H9 (cell line): ENCODE measurements around the gene DSP. TPM values are rescaled to one million over a fixed set of nuclear protein-coding genes. Genes with fewer than 3 reads are reported as not detected.

Experiments used
- DNase-seq: peaks from one replicate; pipeline ENCODE4 v3.0.0-alpha.2; 2017
- H2AFZ ChIP-seq: one replicate; pipeline ENCODE4 v1.6.1; 2013; ENCODE audit warnings: mild to moderate bottlenecking, low read length, control low read depth, moderate library complexity
- H2AK5ac ChIP-seq: 2 replicates; pipeline ENCODE4 v1.6.1; 2013; ENCODE audit warnings: low read length, control low read depth, mixed read lengths; ENCODE audit not compliant: insufficient read length
- H2BK120ac ChIP-seq: one replicate; pipeline ENCODE4 v1.6.1; 2013; ENCODE audit warnings: low read depth, mild to moderate bottlenecking, low read length, control low read depth, inconsistent platforms; ENCODE audit not compliant: poor library complexity, severe bottlenecking
- H2BK12ac ChIP-seq: 2 replicates; pipeline ENCODE4 v1.6.1; 2013; ENCODE audit warnings: low read length, control low read depth, mixed read lengths, low read depth; ENCODE audit not compliant: insufficient read length
- H2BK15ac ChIP-seq: 2 replicates; pipeline ENCODE4 v1.6.1; 2013; ENCODE audit warnings: low read depth, low read length, control low read depth
- H2BK20ac ChIP-seq: one replicate; pipeline ENCODE4 v1.6.1; 2013; ENCODE audit warnings: low read depth, mild to moderate bottlenecking, low read length, control low read depth, inconsistent platforms; ENCODE audit not compliant: poor library complexity, severe bottlenecking
- H2BK5ac ChIP-seq: 2 replicates; pipeline ENCODE4 v1.6.1; 2013; ENCODE audit warnings: low read length, control low read depth, mixed read lengths; ENCODE audit not compliant: insufficient read length
- H3K14ac ChIP-seq: 2 replicates; pipeline ENCODE4 v1.6.1; 2013; ENCODE audit warnings: low read length, control low read depth; ENCODE audit not compliant: insufficient read depth
- H3K18ac ChIP-seq: 2 replicates; pipeline ENCODE4 v1.6.1; 2013; ENCODE audit warnings: low read depth, mild to moderate bottlenecking, mixed read lengths, low read length, control low read depth; ENCODE audit not compliant: insufficient read length
- H3K23ac ChIP-seq: 2 replicates; pipeline ENCODE4 v1.6.1; 2013; ENCODE audit warnings: low read length, control low read depth, mixed read lengths, low read depth; ENCODE audit not compliant: insufficient read length
- H3K23me2 ChIP-seq: 2 replicates; pipeline ENCODE4 v1.6.1; 2013; ENCODE audit warnings: low read depth, mild to moderate bottlenecking, mixed read lengths, low read length, control low read depth; ENCODE audit not compliant: insufficient read length, poor library complexity, severe bottlenecking
- H3K27ac ChIP-seq: 2 replicates; pipeline ENCODE4 v1.5.1; 2013; ENCODE audit warnings: low read length, control low read depth, mixed read lengths, low read depth; ENCODE audit not compliant: insufficient read length
- H3K27me3 ChIP-seq: 2 replicates; pipeline ENCODE4 v1.6.1; 2013; ENCODE audit warnings: low read length, control low read depth, inconsistent platforms; ENCODE audit not compliant: insufficient read depth
- H3K4ac ChIP-seq: 2 replicates; pipeline ENCODE4 v1.6.1; 2013; ENCODE audit warnings: low read depth, mild to moderate bottlenecking, control low read depth, inconsistent platforms, low read length, moderate library complexity
- H3K4me1 ChIP-seq: 2 replicates; pipeline ENCODE4 v1.6.1; 2013; ENCODE audit warnings: low read length, control low read depth, inconsistent platforms; ENCODE audit not compliant: insufficient read depth
- H3K4me2 ChIP-seq: 2 replicates; pipeline ENCODE4 v1.6.1; 2013; ENCODE audit warnings: low read length, control low read depth, mixed read lengths; ENCODE audit not compliant: insufficient read length, insufficient read depth
- H3K56ac ChIP-seq: 2 replicates; pipeline ENCODE4 v1.6.1; 2013; ENCODE audit warnings: low read depth, mild to moderate bottlenecking, mixed read lengths, low read length, control low read depth; ENCODE audit not compliant: insufficient read length
- H3K79me1 ChIP-seq: 2 replicates; pipeline ENCODE4 v1.6.1; 2013; ENCODE audit warnings: low read depth, mild to moderate bottlenecking, moderate library complexity, low read length, control low read depth, inconsistent platforms; ENCODE audit not compliant: insufficient read depth, poor library complexity, severe bottlenecking
- H3K79me2 ChIP-seq: 2 replicates; pipeline ENCODE4 v1.6.1; 2013; ENCODE audit warnings: low read length, control low read depth, inconsistent platforms; ENCODE audit not compliant: insufficient read depth
- H3K9ac ChIP-seq: 2 replicates; pipeline ENCODE4 v1.6.1; 2013; ENCODE audit warnings: low read length, control low read depth, mixed read lengths; ENCODE audit not compliant: insufficient read length; ENCODE audit errors: extremely low read depth
- H3K9me3 ChIP-seq: one replicate; pipeline ENCODE4 v1.6.1; 2013; ENCODE audit warnings: low read depth, low read length, inconsistent platforms; ENCODE audit not compliant: control insufficient read depth
- H3T11ph ChIP-seq: one replicate; pipeline ENCODE4 v1.6.1; 2013; ENCODE audit warnings: mild to moderate bottlenecking, low read length, control low read depth, inconsistent platforms
- H4K20me1 ChIP-seq: one replicate; pipeline ENCODE4 v1.6.1; 2013; ENCODE audit not compliant: control insufficient read depth, insufficient read length, insufficient read depth
- H4K5ac ChIP-seq: 2 replicates; pipeline ENCODE4 v1.6.1; 2013; ENCODE audit warnings: low read depth, mild to moderate bottlenecking, mixed read lengths, low read length, control low read depth; ENCODE audit not compliant: insufficient read length
- H4K8ac ChIP-seq: replicated peaks from 2 replicates; pipeline ENCODE4 v1.6.1; 2013; ENCODE audit warnings: low read length, control low read depth, mixed read lengths, low read depth; ENCODE audit not compliant: insufficient read length
- H4K91ac ChIP-seq: 2 replicates; pipeline ENCODE4 v1.6.1; 2013; ENCODE audit warnings: low read depth, mild to moderate bottlenecking, moderate library complexity, mixed read lengths, low read length, control low read depth; ENCODE audit not compliant: insufficient read length
- H3K27ac Mint-ChIP-seq, 3 experiments: 2 replicates in 2 of 3; 3 replicates in 1 of 3; pipeline ENCODE4 v1.8.0; 2020 to 2021; ENCODE audit warnings: mixed read lengths in 3 of 3, mild to moderate bottlenecking in 1 of 3, moderate library complexity in 1 of 3
- H3K27me3 Mint-ChIP-seq: 2 replicates; pipeline ENCODE4 v1.8.0; 2021; ENCODE audit warnings: low read depth, mild to moderate bottlenecking, moderate library complexity, mixed read lengths
- H3K36me3 Mint-ChIP-seq, 3 experiments: 2 replicates in 2 of 3; 3 replicates in 1 of 3; pipeline ENCODE4 v1.8.0; 2020 to 2021; ENCODE audit warnings: low read depth in 3 of 3, mixed read lengths in 3 of 3; ENCODE audit not compliant: insufficient read depth in 1 of 3
- H3K4me1 Mint-ChIP-seq, 2 experiments: 2 replicates each; pipeline ENCODE4 v1.8.0; 2020; ENCODE audit warnings: mixed read lengths in 2 of 2
- H3K4me3 Mint-ChIP-seq, 2 experiments: 2 replicates in 1 of 2; 3 replicates in 1 of 2; pipeline ENCODE4 v1.8.0; 2020 to 2021; ENCODE audit warnings: mild to moderate bottlenecking in 2 of 2, mixed read lengths in 2 of 2, moderate library complexity in 1 of 2
- H3K9me3 Mint-ChIP-seq, 2 experiments: 2 replicates in 1 of 2; 3 replicates in 1 of 2; pipeline ENCODE4 v1.8.0; 2020; ENCODE audit warnings: mild to moderate bottlenecking in 2 of 2, mixed read lengths in 2 of 2, moderate library complexity in 1 of 2
- CTCF ChIP-seq: fragments of 200-600 bp; sonication (generic); conservative IDR thresholded peaks from 3 replicates; pipeline ENCODE4 v1.8.0; 2021; ENCODE audit warnings: antibody characterized with exemption, mild to moderate bottlenecking
- total RNA-seq: library from RNA; stranded (reverse); gene quantifications from 2 replicates; pipeline ENCODE4 v1.2.1, GENCODE V29; 2021

The DSP gene
- total RNA-seq, 1 experiment from 2014 or later, result 48.9 TPM

DNA sequence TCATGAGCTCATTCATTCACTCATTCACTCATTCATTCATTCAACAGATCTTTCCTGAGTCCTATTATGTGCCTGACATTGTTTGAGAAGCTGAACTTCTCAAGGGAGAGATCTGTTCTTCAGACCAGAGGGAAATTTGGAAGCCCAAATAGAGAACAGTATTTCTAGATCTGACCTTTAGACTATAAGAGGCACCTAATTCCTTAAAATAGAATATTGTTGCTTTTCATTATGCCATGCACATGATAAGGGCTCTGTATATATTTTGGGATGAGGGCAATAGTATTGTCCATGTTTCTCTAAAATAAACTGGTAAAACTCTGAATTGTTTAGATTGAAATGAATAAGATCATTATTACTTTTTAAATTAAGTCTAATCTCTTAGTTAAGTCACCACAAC is 18.6 kb upstream of the DSP start:
- Mint-ChIP-seq H3K4me1 (peaks cover 13 to 17% of the 10 kb centered on the region in 2 experiments), H3K27me3 (no peaks in the 10 kb centered on the region), H3K27ac (no peak overlapping the region), H3K9me3 (no peaks in the 10 kb centered on the region), H3K4me3 (no peak overlapping the region), H3K36me3 (no peaks in the 10 kb centered on the region)
- H3T11ph ChIP-seq, result no peak overlapping the region
- H2BK120ac ChIP-seq, result no peak overlapping the region
- no peak overlapping the region for H2AK5ac ChIP-seq
- H3K14ac ChIP-seq, result no peak overlapping the region
- H4K20me1 ChIP-seq, result no peaks in the 10 kb centered on the region
- H4K91ac ChIP-seq, result no peak overlapping the region
- no peaks in the 10 kb centered on the region for H3K9me3 ChIP-seq
- H4K8ac ChIP-seq, result no peak overlapping the region
- DNase-seq, result no peak
- no peak overlapping the region for H3K4ac ChIP-seq
- no peaks in the 10 kb centered on the region for H3K23me2 ChIP-seq
- no peak overlapping the region for H3K27ac ChIP-seq
- TF ChIP-seq CTCF, result no peak
- no peak overlapping the region for H3K18ac ChIP-seq
- no peak overlapping the region for H3K56ac ChIP-seq
- no peak overlapping the region for H3K23ac ChIP-seq
- no peaks in the 10 kb centered on the region for H3K79me1 ChIP-seq
- H3K4me2 ChIP-seq, result no peak overlapping the region
- peaks cover 4% of the 10 kb centered on the region; the same call in 1 of the 2 replicates for H3K4me1 ChIP-seq
- no peak overlapping the region for H2BK15ac ChIP-seq
- no peak overlapping the region for H4K5ac ChIP-seq
- H3K27me3 ChIP-seq, result no peaks in the 10 kb centered on the region
- H3K9ac ChIP-seq, result no peak overlapping the region
- no peak overlapping the region for H2BK12ac ChIP-seq
- H2BK5ac ChIP-seq, result no peak overlapping the region
- H3K79me2 ChIP-seq, result no peaks in the 10 kb centered on the region
- H2AFZ ChIP-seq, result no peak overlapping the region
- H2BK20ac ChIP-seq, result no peak overlapping the region
